Neural progenitor cell (in vitro differentiated cells): Measurements from ENCODE around the gene LGALS12. TPM values are rescaled to one million over a fixed set of nuclear protein-coding genes. Genes with fewer than 3 reads are reported as not detected.

Experiments
- DNase-seq: peaks from one replicate; pipeline ENCODE4 v3.0.0-alpha.2; 2016; ENCODE audit warnings: low spot score
- H2AFZ ChIP-seq: fragments of 200-600 bp; sonication (generic); replicated peaks from 2 replicates; pipeline ENCODE4 v1.6.1; 2016; ENCODE audit warnings: antibody characterized with exemption
- H3F3A ChIP-seq: fragments of 200-600 bp; sonication (generic); 2 replicates; pipeline ENCODE4 v1.6.1; 2016; ENCODE audit warnings: antibody characterized with exemption, low read depth
- H3K27ac ChIP-seq: fragments of 200-600 bp; sonication (generic); 2 replicates; pipeline ENCODE4 v1.5.1; 2016; ENCODE audit warnings: mild to moderate bottlenecking
- H3K27me3 ChIP-seq: fragments of 200-600 bp; sonication (generic); 2 replicates; pipeline ENCODE4 v1.6.1; 2016; ENCODE audit warnings: mild to moderate bottlenecking, moderate library complexity
- H3K36me3 ChIP-seq: fragments of 200-600 bp; sonication (generic); 2 replicates; pipeline ENCODE4 v1.5.1; 2016
- H3K4me1 ChIP-seq: fragments of 200-600 bp; sonication (generic); 2 replicates; pipeline ENCODE4 v1.6.1; 2016; ENCODE audit warnings: mixed run types
- H3K4me2 ChIP-seq: fragments of 200-600 bp; sonication (generic); 2 replicates; pipeline ENCODE4 v1.6.1; 2016
- H3K4me3 ChIP-seq: fragments of 200-600 bp; sonication (generic); 2 replicates; pipeline ENCODE4 v1.5.1; 2016
- H3K79me2 ChIP-seq: fragments of 200-600 bp; sonication (generic); 2 replicates; pipeline ENCODE4 v1.6.1; 2016; ENCODE audit warnings: low read depth
- H3K9ac ChIP-seq: fragments of 200-600 bp; sonication (generic); 2 replicates; pipeline ENCODE4 v1.6.1; 2016
- H3K9me3 ChIP-seq: fragments of 200-600 bp; sonication (generic); 2 replicates; pipeline ENCODE4 v1.5.1; 2016; ENCODE audit warnings: low read depth
- H4K20me1 ChIP-seq: fragments of 200-600 bp; sonication (generic); 2 replicates; pipeline ENCODE4 v1.6.1; 2016; ENCODE audit warnings: low read depth
- H3K27ac Mint-ChIP-seq: 3 replicates; pipeline ENCODE4 v1.8.0; 2021; ENCODE audit warnings: mixed read lengths
- H3K27me3 Mint-ChIP-seq: 2 replicates; pipeline ENCODE4 v1.8.0; 2022; ENCODE audit warnings: low read depth, mild to moderate bottlenecking, inconsistent platforms, moderate library complexity, mixed read lengths; ENCODE audit not compliant: insufficient read depth
- H3K36me3 Mint-ChIP-seq: 3 replicates; pipeline ENCODE4 v1.8.0; 2021; ENCODE audit warnings: mixed read lengths
- H3K4me1 Mint-ChIP-seq: 3 replicates; pipeline ENCODE4 v1.8.0; 2021; ENCODE audit warnings: mixed read lengths
- H3K4me3 Mint-ChIP-seq: 3 replicates; pipeline ENCODE4 v1.8.0; 2021; ENCODE audit warnings: mild to moderate bottlenecking, moderate library complexity, mixed read lengths
- H3K9me3 Mint-ChIP-seq: 3 replicates; pipeline ENCODE4 v1.8.0; 2020; ENCODE audit warnings: mixed read lengths
- CTCF ChIP-seq: fragments of 200-600 bp; sonication (generic); IDR thresholded peaks from 2 replicates; pipeline ENCODE4 v1.5.1; 2017; ENCODE audit warnings: antibody characterized with exemption, mild to moderate bottlenecking
- EZH2 ChIP-seq: fragments of 200-600 bp; sonication (generic); IDR thresholded peaks from 2 replicates; pipeline ENCODE4 v1.6.1; 2017; ENCODE audit warnings: antibody characterized with exemption, mild to moderate bottlenecking, moderate library complexity
- EZH2phosphoT487 ChIP-seq: fragments of 200-600 bp; sonication (generic); IDR thresholded peaks from 2 replicates; pipeline ENCODE4 v1.6.1; 2017; ENCODE audit warnings: antibody characterized with exemption
- total RNA-seq: library from RNA; depleted of rRNA; stranded (reverse); fragments of >200 nt; gene quantifications from 2 replicates; pipeline ENCODE4 v1.2.3, GENCODE V29; 2015; ENCODE audit warnings: low replicate concordance

Gene LGALS12
- total RNA-seq, 1 donor from 2014 or later = not detected

GRCh38 chr11:63507511-63507910, 1.6 kb downstream of the LGALS12 start:
- no peak overlapping the region for H3K27ac Mint-ChIP-seq
- TF ChIP-seq EZH2phosphoT487 (no peak), EZH2 (no peak), CTCF (no peak)
- no peak overlapping the region for H3K4me3 Mint-ChIP-seq

GRCh38 chr11:63508009-63508408, 2.1 kb downstream of the LGALS12 start:
- H3K27ac Mint-ChIP-seq = no peak overlapping the region

More at GRCh38 chr11:63507511-63507910, 1.6 kb downstream of the LGALS12 start:
- Mint-ChIP-seq H3K4me1 (peaks cover 8% of the 10 kb centered on the region), H3K9me3 (no peaks in the 10 kb centered on the region), H3K36me3 (no peaks in the 10 kb centered on the region), H3K27me3 (peaks cover 7% of the 10 kb centered on the region)
- Histone ChIP-seq H3K4me3 (no peak overlapping the region), H3K4me2 (no peak overlapping the region), H3K36me3 (no peaks in the 10 kb centered on the region), H3F3A (no peaks in the 10 kb centered on the region), H3K79me2 (no peaks in the 10 kb centered on the region), H4K20me1 (no peaks in the 10 kb centered on the region), H3K9me3 (no peaks in the 10 kb centered on the region), H3K4me1 (peaks cover 8% of the 10 kb centered on the region), H2AFZ (no peak overlapping the region), H3K27ac (no peak overlapping the region), H3K27me3 (no peaks in the 10 kb centered on the region), H3K9ac (no peak overlapping the region)
- DNase-seq = no peak

GRCh38 chr11:63508745-63509144, 2.9 kb downstream of the LGALS12 start:
- no peaks in the 10 kb centered on the region for H3K36me3 ChIP-seq
- Mint-ChIP-seq H3K9me3 (no peaks in the 10 kb centered on the region), H3K27ac (no peak overlapping the region), H3K36me3 (no peaks in the 10 kb centered on the region), H3K27me3 (peaks cover 3% of the 10 kb centered on the region), H3K4me3 (no peak overlapping the region), H3K4me1 (peaks cover 8% of the 10 kb centered on the region)
- peaks cover 8% of the 10 kb centered on the region for H3K4me1 ChIP-seq
- TF ChIP-seq CTCF = no peak
- H2AFZ ChIP-seq = no peak overlapping the region
- H3F3A ChIP-seq = no peaks in the 10 kb centered on the region
- no peak overlapping the region for H3K27ac ChIP-seq
- no peak overlapping the region for H3K9ac ChIP-seq
- H4K20me1 ChIP-seq = no peaks in the 10 kb centered on the region
- no peak for DNase-seq
- H3K4me2 ChIP-seq = no peak overlapping the region
- no peak overlapping the region for H3K4me3 ChIP-seq
- no peaks in the 10 kb centered on the region for H3K27me3 ChIP-seq
- no peaks in the 10 kb centered on the region for H3K9me3 ChIP-seq
- no peaks in the 10 kb centered on the region for H3K79me2 ChIP-seq

More at GRCh38 chr11:63508009-63508408, 2.1 kb downstream of the LGALS12 start:
- H3K27me3 ChIP-seq = no peaks in the 10 kb centered on the region
- H3K9me3 ChIP-seq = no peaks in the 10 kb centered on the region
- peaks cover 8% of the 10 kb centered on the region for H3K4me1 Mint-ChIP-seq
- H3K36me3 Mint-ChIP-seq = no peaks in the 10 kb centered on the region
- TF ChIP-seq EZH2 = no peak
- peak; percentile 63 for TF ChIP-seq CTCF
- DNase-seq = peak; percentile 71
- no peaks in the 10 kb centered on the region for H3F3A ChIP-seq
- H3K9ac ChIP-seq = no peak overlapping the region
- no peak overlapping the region for H3K4me2 ChIP-seq
- H3K9me3 Mint-ChIP-seq = no peaks in the 10 kb centered on the region
- H3K4me1 ChIP-seq = peaks cover 8% of the 10 kb centered on the region
- no peak overlapping the region for H3K4me3 ChIP-seq
- peaks cover 7% of the 10 kb centered on the region for H3K27me3 Mint-ChIP-seq
- no peaks in the 10 kb centered on the region for H3K79me2 ChIP-seq
- H2AFZ ChIP-seq = no peak overlapping the region
- no peaks in the 10 kb centered on the region for H3K36me3 ChIP-seq
- H3K4me3 Mint-ChIP-seq = no peak overlapping the region
- H3K27ac ChIP-seq = no peak overlapping the region
- H4K20me1 ChIP-seq = no peaks in the 10 kb centered on the region
